Osteocyte (in vitro differentiated cells): ENCODE results near the gene BHMT2. TPM values are rescaled to one million over a fixed set of nuclear protein-coding genes. Genes with fewer than 3 reads are reported as not detected.

Experiments used
- DNase-seq: peaks from one replicate; pipeline ENCODE4 v3.0.0; 2021; ENCODE audit warnings: mixed read lengths; ENCODE audit not compliant: unreplicated experiment; ENCODE audit errors: extremely low spot score
- H3K27ac Mint-ChIP-seq: one replicate; pipeline ENCODE4 v1.8.0; 2021; ENCODE audit warnings: mild to moderate bottlenecking, mixed read lengths; ENCODE audit not compliant: unreplicated experiment
- H3K27me3 Mint-ChIP-seq: one replicate; pipeline ENCODE4 v1.8.0; 2021; ENCODE audit warnings: mixed read lengths; ENCODE audit not compliant: unreplicated experiment
- H3K36me3 Mint-ChIP-seq: one replicate; pipeline ENCODE4 v1.8.0; 2021; ENCODE audit warnings: mixed read lengths; ENCODE audit not compliant: unreplicated experiment
- H3K4me1 Mint-ChIP-seq: one replicate; pipeline ENCODE4 v1.8.0; 2021; ENCODE audit warnings: mixed read lengths; ENCODE audit not compliant: unreplicated experiment
- H3K4me3 Mint-ChIP-seq: one replicate; pipeline ENCODE4 v1.8.0; 2021; ENCODE audit warnings: mild to moderate bottlenecking, moderate library complexity, mixed read lengths; ENCODE audit not compliant: unreplicated experiment
- H3K9me3 Mint-ChIP-seq: one replicate; pipeline ENCODE4 v1.8.0; 2021; ENCODE audit warnings: mixed read lengths; ENCODE audit not compliant: unreplicated experiment
- CTCF ChIP-seq: fragments of 200-600 bp; sonication (generic); IDR thresholded peaks from 2 replicates; pipeline ENCODE4 v1.5.0; 2021; ENCODE audit warnings: antibody characterized with exemption, mild to moderate bottlenecking, moderate library complexity
- total RNA-seq: library from RNA; stranded (reverse); gene quantifications from 2 replicates; pipeline ENCODE4 v1.2.1, GENCODE V29; 2021

Gene BHMT2
- total RNA-seq, 1 donor from 2014 or later = not detected

GRCh38 chr5:79076819-79077218, 7.3 kb downstream of the BHMT2 start:
- Mint-ChIP-seq H3K36me3 (no peaks in the 10 kb centered on the region), H3K4me3 (no peak overlapping the region), H3K27ac (no peak overlapping the region), H3K9me3 (peaks cover 3% of the 10 kb centered on the region), H3K4me1 (no peaks in the 10 kb centered on the region), H3K27me3 (peaks cover 15% of the 10 kb centered on the region)
- no peak for DNase-seq
- no peak for TF ChIP-seq CTCF

- Mint-ChIP-seq H3K27ac (no peak overlapping the region), H3K4me3 (no peak overlapping the region), H3K36me3 (no peaks in the 10 kb centered on the region), H3K27me3 (peaks cover 15% of the 10 kb centered on the region), H3K4me1 (no peaks in the 10 kb centered on the region), H3K9me3 (peaks cover 3% of the 10 kb centered on the region)
- no peak for DNase-seq
- no peak for TF ChIP-seq CTCF
Measured at GRCh38 chr5:79077680-79078365, 8.3 kb downstream of the BHMT2 start.

- H3K27ac Mint-ChIP-seq = no peak overlapping the region
- no peaks in the 10 kb centered on the region for H3K9me3 Mint-ChIP-seq
- no peaks in the 10 kb centered on the region for H3K4me1 Mint-ChIP-seq
- no peaks in the 10 kb centered on the region for H3K36me3 Mint-ChIP-seq
- peaks cover 20% of the 10 kb centered on the region for H3K27me3 Mint-ChIP-seq
- DNase-seq = no peak
- H3K4me3 Mint-ChIP-seq = no peak overlapping the region
- no peak for TF ChIP-seq CTCF
Measured at GRCh38 chr5:79080804-79081203, 11.2 kb downstream of the BHMT2 start.

- H3K9me3 Mint-ChIP-seq = no peaks in the 10 kb centered on the region
- no peak overlapping the region for H3K27ac Mint-ChIP-seq
- H3K36me3 Mint-ChIP-seq = no peaks in the 10 kb centered on the region
- no peaks in the 10 kb centered on the region for H3K4me1 Mint-ChIP-seq
- DNase-seq = no peak
- no peak for TF ChIP-seq CTCF
- H3K4me3 Mint-ChIP-seq = no peak overlapping the region
- peaks cover 16% of the 10 kb centered on the region for H3K27me3 Mint-ChIP-seq
Measured at GRCh38 chr5:79081779-79082178, 12.2 kb downstream of the BHMT2 start.

- Mint-ChIP-seq H3K9me3 (no peaks in the 10 kb centered on the region), H3K36me3 (no peaks in the 10 kb centered on the region), H3K4me1 (no peaks in the 10 kb centered on the region), H3K4me3 (no peak overlapping the region), H3K27ac (no peak overlapping the region), H3K27me3 (peaks cover 9% of the 10 kb centered on the region)
- TF ChIP-seq CTCF = no peak
- DNase-seq = no peak
Measured at GRCh38 chr5:79086116-79086515, 16.5 kb downstream of the BHMT2 start.
